GM19467 (cell line): Measurements from ENCODE around the gene MVB12A.

Experiments
- ATAC-seq: cut with Tn5 transposase; IDR thresholded peaks from one replicate; pipeline ENCODE4 v1.9.1; 2021; ENCODE audit warnings: mild to moderate bottlenecking, moderate library complexity; ENCODE audit not compliant: unreplicated experiment

The MVB12A gene

GRCh38 chr19:17470068-17470841 lies 50.4 kb downstream of the MVB12A start, which contains the start of gene SLC27A1:
Gene SLC27A1 (plus strand): TSS chr19:17470524. CDS start chr19:17470541, 17 bp downstream.
- ATAC-seq = peak; percentile 73

- ATAC-seq = no peak
These were observed 51.7 kb downstream of the MVB12A start for GRCh38 chr19:17471410-17472125.

DNA sequence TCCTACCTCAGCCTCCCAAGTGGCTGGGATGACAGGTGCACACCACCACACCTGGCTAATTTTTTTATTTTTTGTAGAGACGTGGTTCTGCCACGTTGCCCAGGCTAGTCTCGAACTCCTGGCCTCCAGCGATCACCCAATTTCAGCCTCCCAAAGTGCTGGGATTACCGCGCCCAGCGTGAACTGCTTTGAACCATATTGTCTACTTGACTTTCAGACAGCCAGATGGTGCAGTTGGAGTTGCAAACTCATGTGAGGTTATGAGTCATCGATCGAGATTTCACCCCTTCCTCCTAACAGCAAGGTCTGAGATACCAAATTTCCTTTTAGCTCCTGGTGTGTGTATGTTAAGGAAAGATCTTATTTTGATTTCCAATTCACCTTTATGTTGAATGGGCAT lies 53.2 kb downstream of the MVB12A start:
- no peak for ATAC-seq
